RWPE1 (cell line): ENCODE results near the gene TMEM130.

Experiments used
- CTCF ChIA-PET: fragments of 350-600 bp; sonication (Branson Sonifier 250); formaldehyde crosslinking; extraction: SDS; loops from one replicate; lab custom pipeline; 2021; lab: Yijun Ruan, JAX
- POLR2A ChIA-PET: fragments of 400-600 bp; formaldehyde crosslinking; extraction: SDS; loops from one replicate; lab custom pipeline; 2020; ENCODE audit warnings: antibody characterized with exemption; ENCODE audit not compliant: low non-redundant PET; lab: Yijun Ruan, JAX
- DNase-seq: peaks from one replicate; pipeline ENCODE4 v3.0.0; 2012; ENCODE audit warnings: low spot score
- H3K27ac ChIP-seq: fragments of 450-650 bp; 2 replicates; pipeline ENCODE4 v1.5.1; 2017
- CTCF ChIP-seq: fragments of 450-650 bp; conservative IDR thresholded peaks from 2 replicates; pipeline ENCODE4 v1.5.1; 2017; ENCODE audit warnings: low read depth, mild to moderate bottlenecking

TMEM130 gene

GRCh38 chr7:98840096-98840495, 29.7 kb downstream of the TMEM130 start:
- no peak for DNase-seq
- H3K27ac ChIP-seq = no peak overlapping the region
- ChIA-PET POLR2A (no interaction called here), CTCF (interaction anchor here (0.6 to 3.6 kb wide), 5 partner anchors 9 to 419 kb away, joined by 3 to 30 read pairs (median 5); no protein-coding TSS in a partner anchor)
- no peak for TF ChIP-seq CTCF

- H3K27ac ChIP-seq = no peak overlapping the region
- ChIA-PET POLR2A (no interaction called here), CTCF (interaction anchor here (1.0 kb wide), 1 partner anchor 92 kb away, joined by 5 read pairs; no protein-coding TSS in a partner anchor)
- no peak for TF ChIP-seq CTCF
- no peak for DNase-seq
These were observed 32.2 kb downstream of the TMEM130 start for GRCh38 chr7:98837630-98837972.

- peak; percentile 51 for DNase-seq
- ChIA-PET CTCF (interaction anchor here (0.6 to 1.1 kb wide), 11 partner anchors 11 to 414 kb away, joined by 3 to 5 read pairs (median 3); no protein-coding TSS in a partner anchor), POLR2A (no interaction called here)
- peak; percentile 74 for TF ChIP-seq CTCF
- H3K27ac ChIP-seq = no peak overlapping the region
These were observed 32.8 kb downstream of the TMEM130 start for GRCh38 chr7:98836811-98837629.

- CTCF ChIA-PET = interaction anchor here (0.5 to 1.5 kb wide), 3 partner anchors 36 to 174 kb away, joined by 3 to 5 read pairs (median 5); no protein-coding TSS in a partner anchor
- POLR2A ChIA-PET = no interaction called here
- no peak overlapping the region for H3K27ac ChIP-seq
- TF ChIP-seq CTCF = no peak
- DNase-seq = no peak
These were observed 34.9 kb downstream of the TMEM130 start for GRCh38 chr7:98834949-98835348.

- DNase-seq = no peak
- CTCF ChIA-PET = interaction anchor here (0.6 to 1.3 kb wide), 5 partner anchors 9 to 367 kb away, joined by 3 to 8 read pairs (median 4); no protein-coding TSS in a partner anchor
- no peak for TF ChIP-seq CTCF
- POLR2A ChIA-PET = no interaction called here
- no peak overlapping the region for H3K27ac ChIP-seq
These were observed 36.8 kb downstream of the TMEM130 start for GRCh38 chr7:98833022-98833421.

GRCh38 chr7:98831641-98832221, 38.1 kb downstream of the TMEM130 start:
- ChIA-PET POLR2A (no interaction called here), CTCF (interaction anchor here (0.5 to 1.4 kb wide), 6 partner anchors 9 to 93 kb away, joined by 3 to 5 read pairs (median 4); no protein-coding TSS in a partner anchor)
- TF ChIP-seq CTCF = peak; percentile 51
- DNase-seq = no peak
- no peak overlapping the region for H3K27ac ChIP-seq
